ENCODE data around the gene DMRTA2. TPM values are rescaled to one million over a fixed set of nuclear protein-coding genes. Genes with fewer than 3 reads are reported as not detected.
"Not testable (repeated sequence)": the region's sequence is repeated elsewhere in the genome, so short reads cannot be mapped to it uniquely, and the experiment has no call there.

DMRTA2 gene
- total RNA-seq, 4 donors from 2014 or later = not detected

DNA sequence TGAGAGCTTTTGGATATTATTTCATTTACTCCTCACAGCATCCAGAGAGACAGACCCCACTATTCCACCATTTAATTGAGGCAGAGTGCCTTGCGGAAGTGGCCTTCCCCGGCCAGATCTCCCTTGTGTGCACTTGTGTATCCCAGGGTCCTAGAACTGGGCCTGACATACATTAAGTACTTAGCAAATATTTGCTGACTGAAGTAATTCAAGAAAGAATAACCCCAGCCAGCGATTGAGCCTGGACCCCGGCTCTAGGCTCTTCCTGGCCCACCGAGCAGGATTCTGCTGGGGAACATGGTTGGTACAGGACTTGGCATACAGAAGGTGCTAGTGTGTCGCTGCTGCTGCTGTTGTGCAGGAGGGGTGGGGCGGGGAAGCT lies 8.4 kb downstream of the DMRTA2 start:
- no peak for DNase-seq (ENCODE audit: extremely low spot score)
- TF ChIP-seq POLR2AphosphoS5 (IDR thresholded peaks at IDR 0.05) (no peak), CTCF (IDR thresholded peaks at IDR 0.05) (no peak), POLR2A (IDR thresholded peaks at IDR 0.05; ENCODE audit: low read depth) (no peak), EP300 (IDR thresholded peaks at IDR 0.05) (no peak)

GRCh38 chr1:50412813-50413476 lies 10.3 kb downstream of the DMRTA2 start:
- 89% methylated on average over 1 of the region's 1 CpG for WGBS
- TF ChIP-seq POLR2AphosphoS5 (IDR thresholded peaks at IDR 0.05) (no peak), POLR2A (IDR thresholded peaks at IDR 0.05; ENCODE audit: low read depth) (no peak), CTCF (IDR thresholded peaks at IDR 0.05) (no peak), EP300 (IDR thresholded peaks at IDR 0.05) (no peak)
- no peak overlapping the region for H3K4me3 ChIP-seq
- peaks cover 13 to 28% (median 20%) of the 10 kb centered on the region in 4 donors for H3K4me1 ChIP-seq
- intact Hi-C loops (cut with DNase I) = no loop called here
- DNase-seq (ENCODE audit: extremely low spot score) = no peak
- H3K27ac ChIP-seq (replicated peaks in 1 of 4) = no peak overlapping the region
- H3K27me3 ChIP-seq = peaks cover 0 to 67% (median 31%) of the 10 kb centered on the region in 4 donors
- peaks cover 0 to 20% (median 15%) of the 10 kb centered on the region in 4 donors for H3K9me3 ChIP-seq
- H3K36me3 ChIP-seq = no peaks in the 10 kb centered on the region

More for the DNA sequence above, 8.4 kb downstream of the DMRTA2 start:
- Histone ChIP-seq H3K4me3 (no peak overlapping the region), H3K9me3 (peaks cover 0 to 12% (median 5%) of the 10 kb centered on the region in 4 donors), H3K27ac (replicated peaks in 1 of 4) (no peak overlapping the region), H3K4me1 (peaks cover 25 to 47% (median 37%) of the 10 kb centered on the region in 4 donors), H3K27me3 (peaks cover 0 to 83% (median 48%) of the 10 kb centered on the region in 4 donors), H3K36me3 (no peaks in the 10 kb centered on the region)
- WGBS = 46% methylated on average over 5 of the region's 7 CpGs
- intact Hi-C loops (cut with DNase I) = no loop called here

- Histone ChIP-seq H3K36me3 (no peaks in the 10 kb centered on the region), H3K27me3 (peaks cover 0 to 24% (median 0%) of the 10 kb centered on the region in 4 donors), H3K27ac (replicated peaks in 1 of 4) (no peak overlapping the region), H3K4me1 (no peaks in the 10 kb centered on the region), H3K9me3 (peaks cover 0 to 17% (median 10%) of the 10 kb centered on the region in 4 donors), H3K4me3 (no peak overlapping the region)
- no peak for DNase-seq (ENCODE audit: extremely low spot score)
- intact Hi-C loops (cut with DNase I) = no loop called here
- 74% methylated on average over 4 of the region's 4 CpGs for WGBS
- TF ChIP-seq CTCF (IDR thresholded peaks at IDR 0.05) (no peak), POLR2A (IDR thresholded peaks at IDR 0.05; ENCODE audit: low read depth) (no peak), POLR2AphosphoS5 (IDR thresholded peaks at IDR 0.05) (no peak), EP300 (IDR thresholded peaks at IDR 0.05) (no peak)
Observed at GRCh38 chr1:50405814-50406213, 17.4 kb downstream of the DMRTA2 start.

GRCh38 chr1:50393522-50394120 lies 29.6 kb downstream of the DMRTA2 start:
- H3K27ac ChIP-seq (replicated peaks in 1 of 4) = no peak overlapping the region
- no peak overlapping the region for H3K4me3 ChIP-seq
- WGBS = 59% methylated on average over 2 of the region's 2 CpGs
- intact Hi-C loops (cut with DNase I) = no loop called here
- peaks cover 0 to 18% (median 8%) of the 10 kb centered on the region in 4 donors for H3K9me3 ChIP-seq
- H3K4me1 ChIP-seq = no peaks in the 10 kb centered on the region
- peaks cover 0 to 13% (median 0%) of the 10 kb centered on the region in 4 donors for H3K27me3 ChIP-seq
- TF ChIP-seq CTCF (IDR thresholded peaks at IDR 0.05) = no peak
- no peak for TF ChIP-seq POLR2AphosphoS5 (IDR thresholded peaks at IDR 0.05)
- TF ChIP-seq POLR2A (IDR thresholded peaks at IDR 0.05; ENCODE audit: low read depth) = no peak
- TF ChIP-seq EP300 (IDR thresholded peaks at IDR 0.05) = no peak
- no peak for DNase-seq (ENCODE audit: extremely low spot score)
- H3K36me3 ChIP-seq = no peaks in the 10 kb centered on the region

DNA sequence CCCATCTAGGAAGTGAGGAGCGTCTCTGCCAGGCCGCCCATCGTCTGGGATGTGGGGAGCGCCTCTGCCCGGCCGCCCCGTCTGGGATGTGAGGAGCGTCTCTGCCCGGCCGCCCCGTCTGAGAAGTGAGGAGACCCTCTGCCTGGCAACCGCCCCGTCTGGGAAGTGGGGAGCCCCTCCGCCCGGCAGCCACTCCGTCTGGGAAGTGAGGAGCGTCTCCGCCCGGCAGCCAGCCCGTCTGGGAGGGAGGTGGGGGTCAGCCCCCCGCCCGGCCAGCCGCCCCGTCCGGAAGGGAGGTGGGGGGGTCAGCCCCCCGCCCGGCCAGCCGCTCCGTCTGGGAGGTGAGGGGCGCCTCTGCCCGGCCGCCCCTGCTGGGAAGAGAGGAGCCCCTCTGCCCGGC lies 41.7 kb downstream of the DMRTA2 start:
- H3K4me1 ChIP-seq; H3K4me3 ChIP-seq; H3K36me3 ChIP-seq; H3K27me3 ChIP-seq; intact Hi-C loops (cut with DNase I); H3K9me3 ChIP-seq; H3K27ac ChIP-seq (replicated peaks in 1 of 4); DNase-seq (ENCODE audit: extremely low spot score): not testable (repeated sequence)
- WGBS = 89% methylated on average over 12 of the region's 33 CpGs

Measured in esophagus muscularis mucosa (tissue), 4 donors.